K562 (cell line): ENCODE data around the gene CHMP1A. TPM values are rescaled to one million over a fixed set of nuclear protein-coding genes. Genes with fewer than 3 reads are reported as not detected.

Experiments
- CBFA2T2 ChIP-seq: fragments of 450-650 bp; conservative IDR thresholded peaks from 2 replicates; pipeline ENCODE4 v1.6.1; 2017; ENCODE audit warnings: mild to moderate bottlenecking
- GABPB2 ChIP-seq: fragments of 250-450 bp; sonication (Bioruptor Pico); conservative IDR thresholded peaks from 2 replicates; pipeline ENCODE4 v1.5.1; 2021; ENCODE audit warnings: mild to moderate bottlenecking
- HDAC2 ChIP-seq: fragments of 450-650 bp; IDR thresholded peaks from 2 replicates; pipeline ENCODE4 v1.6.1; 2016; ENCODE audit warnings: mild to moderate bottlenecking
- KDM2B ChIP-seq: fragments of 250-450 bp; sonication (Bioruptor Pico); IDR thresholded peaks from 2 replicates; pipeline ENCODE4 v1.8.0; 2021; ENCODE audit warnings: mild to moderate bottlenecking, moderate library complexity
- KDM4B ChIP-seq, 2 experiments: fragments of 450-650 bp in 1 of 2; sonication (generic) in 1 of 2; IDR thresholded peaks; 2 replicates each; pipeline ENCODE4 v1.6.1; 2016 to 2017; ENCODE audit warnings: borderline replicate concordance in 2 of 2, antibody characterized with exemption in 1 of 2, low read depth in 1 of 2, mild to moderate bottlenecking in 1 of 2
- L3MBTL2 ChIP-seq: fragments of 450-650 bp; IDR thresholded peaks from 2 replicates; pipeline ENCODE4 v1.6.1; 2016; ENCODE audit warnings: mild to moderate bottlenecking, moderate library complexity
- LARP7 ChIP-seq: fragments of 450-650 bp; IDR thresholded peaks from 2 replicates; pipeline ENCODE4 v1.6.1; 2016
- MLLT1 ChIP-seq, 2 experiments: fragments of 450-650 bp; IDR thresholded peaks; 2 replicates each; pipeline ENCODE4 v1.6.1; 2016
- NELFE ChIP-seq: IDR thresholded peaks from 2 replicates; pipeline ENCODE4 v1.6.1; 2011; ENCODE audit warnings: mild to moderate bottlenecking; ENCODE audit not compliant: insufficient read depth, insufficient read length
- NFIX ChIP-seq: fragments of 250-450 bp; sonication (Bioruptor Pico); IDR thresholded peaks from 2 replicates; pipeline ENCODE4 v1.4.0; 2020; ENCODE audit warnings: low read depth, mild to moderate bottlenecking, moderate library complexity
- NONO ChIP-seq, 2 experiments: fragments of 200-400 bp in 1 of 2; fragments of 450-650 bp in 1 of 2; formaldehyde crosslinking in 1 of 2; IDR thresholded peaks; 2 replicates each; pipeline ENCODE4 v1.6.1; 2017; ENCODE audit warnings: low read depth in 2 of 2, mild to moderate bottlenecking in 2 of 2, moderate library complexity in 2 of 2, low read length in 1 of 2
- RBBP5 ChIP-seq: fragments of 200-600 bp; sonication (generic); IDR thresholded peaks from 2 replicates; pipeline ENCODE4 v1.6.1; 2012; ENCODE audit warnings: borderline replicate concordance, mild to moderate bottlenecking, low read length, control low read depth, inconsistent platforms; ENCODE audit not compliant: insufficient read depth, poor library complexity, severe bottlenecking
- RBM17 ChIP-seq: fragments of 200-400 bp; formaldehyde crosslinking; IDR thresholded peaks from 2 replicates; pipeline ENCODE4 v1.6.1; 2017; ENCODE audit warnings: low read depth, mild to moderate bottlenecking, low read length, borderline replicate concordance
- RBM22 ChIP-seq: fragments of 200-400 bp; formaldehyde crosslinking; IDR thresholded peaks from 2 replicates; pipeline ENCODE4 v1.6.1; 2018; ENCODE audit warnings: low read length, low read depth; ENCODE audit not compliant: poor library complexity, severe bottlenecking
- SRSF3 ChIP-seq: fragments of 200-400 bp; formaldehyde crosslinking; IDR thresholded peaks from 2 replicates; pipeline ENCODE4 v1.6.1; 2016; ENCODE audit warnings: mild to moderate bottlenecking, low read length, moderate library complexity; ENCODE audit not compliant: insufficient read depth
- USF2 ChIP-seq: sonication (generic); formaldehyde crosslinking; IDR thresholded peaks from 2 replicates; pipeline ENCODE4 v1.5.0; 2020; ENCODE audit warnings: missing genetic modification reagents
- ZBTB33 ChIP-seq: sonication (generic); formaldehyde crosslinking; IDR thresholded peaks from 2 replicates; pipeline ENCODE4 v1.8.1; 2023; ENCODE audit warnings: mild to moderate bottlenecking, missing genetic modification reagents
- ZNF354B ChIP-seq: fragments of 250-450 bp; sonication (Bioruptor Pico); IDR thresholded peaks from 2 replicates; pipeline ENCODE4 v1.4.0; 2020
- polyA plus RNA-seq, 8 experiments: library from polyadenylated mRNA; depleted of rRNA in 4 of 8; stranded (reverse) in 5 of 8; unstranded in 3 of 8; fragments of >200 nt; fragmentation: Nextera tagmentation in 2 of 8; fragmentation: Illumina TruSeq in 1 of 8; extraction: Ambion mirVana in 2 of 8; extraction: Trizol in 1 of 8; gene quantifications; 2 replicates each; pipeline versions ENCODE4 v1.2.1 to v1.2.3, GENCODE V29; 2011 to 2014; ENCODE audit warnings: inconsistent platforms in 1 of 8, missing spikeins in 1 of 8
- total RNA-seq, 7 experiments: library from RNA; depleted of rRNA in 6 of 7; stranded (reverse); fragments of >200 nt in 6 of 7; fragmentation: Illumina TruSeq in 2 of 7; extraction: Trizol in 2 of 7; gene quantifications; 2 replicates each; pipeline versions ENCODE4 v1.2.1 to v1.2.3, GENCODE V29; 2011 to 2021; ENCODE audit warnings: low replicate concordance in 1 of 7
- TF ChIP-seq, protein P1 (sequence below): fragments of 250-450 bp; sonication (Bioruptor Pico); IDR thresholded peaks from 2 replicates; pipeline ENCODE4 v1.5.1; 2021; ENCODE audit warnings: mild to moderate bottlenecking
- TF ChIP-seq, protein P2 (sequence below): fragments of 450-650 bp; IDR thresholded peaks from 2 replicates; pipeline ENCODE4 v1.6.1; 2017; ENCODE audit warnings: mild to moderate bottlenecking, moderate library complexity

CHMP1A gene
- total and polyA plus RNA-seq, 9 of the 15 experiments (the other 6 are each of a cell fraction or from before 2014, with no cell fraction given), result 0.83 to 79.9 (median 45.2) TPM

DNA sequence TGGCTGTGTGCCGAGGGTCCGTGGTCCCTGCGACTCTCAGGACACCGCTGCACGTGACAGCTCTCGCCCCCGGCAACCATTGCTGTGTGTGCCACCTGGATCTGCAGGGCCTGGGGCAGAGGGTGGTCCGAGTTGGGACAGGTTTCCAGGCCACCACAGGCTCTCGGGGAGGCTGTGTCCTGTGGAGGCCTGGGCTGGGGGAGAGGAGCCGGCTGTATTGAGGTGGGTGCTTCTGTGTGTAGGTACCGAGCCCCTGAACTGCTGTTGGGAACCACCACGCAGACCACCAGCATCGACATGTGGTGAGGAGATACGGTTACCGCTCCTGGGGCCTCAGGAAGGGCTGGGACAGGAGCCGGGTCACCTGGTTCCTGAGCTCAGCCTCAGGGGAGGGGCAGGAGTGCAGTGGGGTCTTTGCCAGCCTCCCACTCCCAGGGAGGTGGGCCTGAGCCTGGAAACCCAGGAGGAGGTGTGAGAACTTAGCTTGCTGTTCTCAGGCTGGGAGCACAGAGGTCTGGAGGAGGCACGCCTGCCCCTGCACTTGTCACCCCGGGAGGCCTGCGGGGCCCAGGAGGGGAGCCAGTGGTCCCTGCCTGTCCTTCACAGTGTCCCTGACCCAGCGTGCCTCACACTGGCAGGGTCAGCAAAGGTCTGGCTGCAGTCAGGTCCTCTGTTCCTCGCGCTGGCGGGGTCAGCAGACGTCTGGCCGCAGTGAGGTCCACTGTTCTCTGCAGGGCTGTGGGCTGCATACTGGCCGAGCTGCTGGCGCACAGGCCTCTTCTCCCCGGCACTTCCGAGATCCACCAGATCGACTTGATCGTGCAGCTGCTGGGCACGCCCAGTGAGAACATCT is 36.6 kb upstream of the CHMP1A start (continued):
- TF ChIP-seq RBM17 (no peak), RBBP5 (no peak), KDM2B (CRISPR knock-in tag) (no peak), L3MBTL2 (no peak), NONO (IDR thresholded peaks at IDR 0.05; ENCODE audit: low read depth in 2 of 2, low read length in 1 of 2) (no peak), LARP7 (no peak), ZNF354B (CRISPR knock-in tag) (no peak), NFIX (CRISPR knock-in tag) (no peak), RBM22 (peak; percentile 71), HDAC2 (no peak), SRSF3 (no peak), ZBTB33 (CRISPR knock-in tag) (peak; percentile 30; the same call in 1 of the 2 replicates), CBFA2T2 (no peak), MLLT1 (IDR thresholded peaks at IDR 0.05) (no peak), USF2 (CRISPR knock-in tag) (no peak), GABPB2 (CRISPR knock-in tag) (no peak), KDM4B (IDR thresholded peaks at IDR 0.05; ENCODE audit: borderline replicate concordance in 2 of 2, low read depth in 1 of 2) (no peak), NELFE (no peak)
- TF ChIP-seq, protein P1, sequence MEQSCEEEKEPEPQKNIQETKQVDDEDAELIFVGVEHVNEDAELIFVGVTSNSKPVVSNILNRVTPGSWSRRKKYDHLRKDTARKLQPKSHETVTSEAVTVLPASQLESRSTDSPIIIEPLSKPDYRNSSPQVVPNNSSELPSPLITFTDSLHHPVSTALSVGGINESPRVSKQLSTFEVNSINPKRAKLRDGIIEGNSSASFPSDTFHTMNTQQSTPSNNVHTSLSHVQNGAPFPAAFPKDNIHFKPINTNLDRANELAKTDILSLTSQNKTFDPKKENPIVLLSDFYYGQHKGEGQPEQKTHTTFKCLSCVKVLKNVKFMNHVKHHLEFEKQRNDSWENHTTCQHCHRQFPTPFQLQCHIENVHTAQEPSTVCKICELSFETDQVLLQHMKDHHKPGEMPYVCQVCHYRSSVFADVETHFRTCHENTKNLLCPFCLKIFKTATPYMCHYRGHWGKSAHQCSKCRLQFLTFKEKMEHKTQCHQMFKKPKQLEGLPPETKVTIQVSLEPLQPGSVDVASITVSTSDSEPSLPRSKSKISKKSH (CRISPR knock-in tag), result no peak
- TF ChIP-seq, protein P2, sequence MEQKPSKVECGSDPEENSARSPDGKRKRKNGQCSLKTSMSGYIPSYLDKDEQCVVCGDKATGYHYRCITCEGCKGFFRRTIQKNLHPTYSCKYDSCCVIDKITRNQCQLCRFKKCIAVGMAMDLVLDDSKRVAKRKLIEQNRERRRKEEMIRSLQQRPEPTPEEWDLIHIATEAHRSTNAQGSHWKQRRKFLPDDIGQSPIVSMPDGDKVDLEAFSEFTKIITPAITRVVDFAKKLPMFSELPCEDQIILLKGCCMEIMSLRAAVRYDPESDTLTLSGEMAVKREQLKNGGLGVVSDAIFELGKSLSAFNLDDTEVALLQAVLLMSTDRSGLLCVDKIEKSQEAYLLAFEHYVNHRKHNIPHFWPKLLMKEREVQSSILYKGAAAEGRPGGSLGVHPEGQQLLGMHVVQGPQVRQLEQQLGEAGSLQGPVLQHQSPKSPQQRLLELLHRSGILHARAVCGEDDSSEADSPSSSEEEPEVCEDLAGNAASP, result no peak
